ENCODE data around the gene NLGN4X.

The NLGN4X gene

GRCh38 chrX:6021316-6022091 is 207.2 kb downstream of the NLGN4X start:
- intact Hi-C loops (cut with DNase I), result loop anchor here (5.0 kb wide), 1 partner anchor 201 kb away; no protein-coding TSS in a partner anchor
- DNase-seq, result peak in 3 of 10 donors; percentile 13 to 43 (median 18)

GRCh38 chrX:6019076-6019475 is 209.6 kb downstream of the NLGN4X start:
- intact Hi-C loops (cut with DNase I), result no loop called here

GRCh38 chrX:6015423-6015822 is 213.2 kb downstream of the NLGN4X start:
- intact Hi-C loops (cut with DNase I), result no loop called here
- no peak for DNase-seq

More at GRCh38 chrX:6019076-6019475, 209.6 kb downstream of the NLGN4X start:
- no peak for DNase-seq

- intact Hi-C loops (cut with DNase I), result no loop called here
- DNase-seq, result no peak
These were observed 216.3 kb downstream of the NLGN4X start for GRCh38 chrX:6012357-6012756.

GRCh38 chrX:6005856-6006255 is 222.8 kb downstream of the NLGN4X start:
- DNase-seq, result no peak
- intact Hi-C loops (cut with DNase I), result no loop called here

GRCh38 chrX:6004529-6004928 is 224.1 kb downstream of the NLGN4X start:
- DNase-seq, result no peak
- intact Hi-C loops (cut with DNase I), result no loop called here

GRCh38 chrX:6002056-6002455 is 226.6 kb downstream of the NLGN4X start:
- intact Hi-C loops (cut with DNase I), result no loop called here
- no peak for DNase-seq

- intact Hi-C loops (cut with DNase I), result no loop called here
- DNase-seq, result no peak
These were observed 229.8 kb downstream of the NLGN4X start for GRCh38 chrX:5998901-5999300.

GRCh38 chrX:5998456-5998855 is 230.2 kb downstream of the NLGN4X start:
- intact Hi-C loops (cut with DNase I), result no loop called here

GRCh38 chrX:5991393-5991792 is 237.3 kb downstream of the NLGN4X start:
- intact Hi-C loops (cut with DNase I), result no loop called here
- no peak for DNase-seq

More at GRCh38 chrX:5998456-5998855, 230.2 kb downstream of the NLGN4X start:
- DNase-seq, result no peak

- no peak for DNase-seq
- intact Hi-C loops (cut with DNase I), result no loop called here
These were observed 249.3 kb downstream of the NLGN4X start for GRCh38 chrX:5979338-5979737.

GRCh38 chrX:5976332-5976731 is 252.3 kb downstream of the NLGN4X start:
- intact Hi-C loops (cut with DNase I), result no loop called here
- no peak for DNase-seq

- intact Hi-C loops (cut with DNase I), result no loop called here
- DNase-seq, result no peak
These were observed 257.4 kb downstream of the NLGN4X start for GRCh38 chrX:5971300-5971699.

GRCh38 chrX:5965406-5965805 is 263.3 kb downstream of the NLGN4X start:
- intact Hi-C loops (cut with DNase I), result no loop called here

GRCh38 chrX:5959286-5959685 is 269.4 kb downstream of the NLGN4X start:
- DNase-seq, result no peak
- intact Hi-C loops (cut with DNase I), result no loop called here

More at GRCh38 chrX:5965406-5965805, 263.3 kb downstream of the NLGN4X start:
- DNase-seq, result no peak

- no peak for DNase-seq
- intact Hi-C loops (cut with DNase I), result no loop called here
These were observed 270.1 kb downstream of the NLGN4X start for GRCh38 chrX:5958523-5958922.

- intact Hi-C loops (cut with DNase I), result no loop called here
- DNase-seq, result no peak
These were observed 271.2 kb downstream of the NLGN4X start for GRCh38 chrX:5957506-5957905.

GRCh38 chrX:5936438-5936837 is 292.2 kb downstream of the NLGN4X start:
- DNase-seq, result no peak
- intact Hi-C loops (cut with DNase I), result no loop called here

GRCh38 chrX:5928224-5928623 is 300.4 kb downstream of the NLGN4X start:
- intact Hi-C loops (cut with DNase I), result no loop called here
- no peak for DNase-seq

GRCh38 chrX:5916945-5917344 is 311.7 kb downstream of the NLGN4X start:
- intact Hi-C loops (cut with DNase I), result no loop called here

GRCh38 chrX:5915783-5916182 is 312.9 kb downstream of the NLGN4X start:
- no peak for DNase-seq
- intact Hi-C loops (cut with DNase I), result no loop called here

More at GRCh38 chrX:5916945-5917344, 311.7 kb downstream of the NLGN4X start:
- no peak for DNase-seq

- intact Hi-C loops (cut with DNase I), result no loop called here
- DNase-seq, result peak in 1 of 10 donors; percentile 76
These were observed 321.5 kb downstream of the NLGN4X start for GRCh38 chrX:5907207-5907606.

Measured in posterior cingulate gyrus (tissue), 11 donors.